ENCODE data around the gene TRABD2B.

TRABD2B gene

DNA sequence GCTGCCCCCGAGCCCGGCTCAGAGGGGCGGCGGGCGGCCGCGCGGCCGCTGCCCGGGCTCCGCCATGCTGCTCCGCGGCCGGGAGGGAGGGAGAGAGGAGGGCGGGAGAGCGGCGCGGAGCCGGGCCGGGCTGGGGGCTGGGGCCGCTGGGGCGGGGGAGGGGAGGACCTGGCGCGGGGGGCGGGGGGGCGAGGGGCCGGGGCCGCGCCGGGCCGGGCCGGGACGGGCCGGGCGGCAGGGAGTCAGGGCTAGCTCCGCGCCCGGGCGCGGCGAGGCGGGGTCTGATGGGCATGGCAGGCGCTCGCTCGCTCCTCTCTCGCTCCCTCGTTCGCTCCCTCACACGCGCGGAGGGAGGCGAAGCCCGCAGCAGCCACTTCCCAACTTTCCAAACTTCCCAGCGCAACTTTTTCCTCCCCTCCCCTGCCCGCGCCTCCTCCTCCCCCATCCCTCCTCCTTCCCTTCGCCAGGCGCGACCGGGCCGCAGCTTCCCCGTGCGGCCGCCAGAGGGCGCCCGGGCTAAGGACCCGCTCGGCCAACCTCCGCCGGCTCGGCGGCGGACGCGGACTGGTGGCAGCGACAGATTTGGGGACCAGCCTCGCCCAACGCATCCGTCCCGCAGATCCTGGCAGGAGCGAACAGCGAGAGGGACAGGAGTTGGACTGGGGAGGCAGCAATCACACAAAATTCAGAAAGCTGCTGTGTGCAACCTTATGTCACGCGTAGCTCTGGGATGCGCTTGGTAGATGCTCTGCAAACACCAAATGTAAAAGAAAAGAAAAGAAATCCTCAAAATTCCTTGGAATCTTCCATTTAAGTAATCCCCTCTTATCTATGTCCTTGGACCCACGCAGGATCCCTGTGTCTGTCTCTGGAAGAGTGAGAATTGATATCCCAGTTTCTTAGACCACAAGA, at the start of gene TRABD2B:
TRABD2B (minus strand) TSS at position 97 of the 912 bp plus-strand sequence.
- DNase-seq (ENCODE audit: low spot score): peak; percentile 39

DNA sequence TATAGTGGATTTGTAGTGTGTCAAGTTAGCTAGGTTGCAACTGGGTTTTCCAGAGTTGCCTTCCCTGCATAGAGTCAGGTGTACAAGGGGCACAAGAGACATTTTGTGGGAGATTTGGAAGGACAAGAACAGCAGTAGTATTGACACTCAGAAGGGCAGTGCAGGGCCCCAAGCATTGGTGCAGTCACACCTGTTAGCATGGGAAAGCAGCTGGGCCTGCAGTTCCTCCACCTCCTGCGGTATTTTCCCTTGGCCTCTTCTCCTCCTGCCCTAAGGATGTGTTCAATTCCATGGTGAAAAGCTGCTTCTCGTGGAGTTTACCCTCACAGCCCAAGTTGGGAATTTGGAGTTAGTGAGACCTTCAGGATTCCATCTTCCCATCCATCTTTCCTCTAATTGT, 47.1 kb upstream of the TRABD2B start:
- no peak for DNase-seq (ENCODE audit: low spot score)

DNA sequence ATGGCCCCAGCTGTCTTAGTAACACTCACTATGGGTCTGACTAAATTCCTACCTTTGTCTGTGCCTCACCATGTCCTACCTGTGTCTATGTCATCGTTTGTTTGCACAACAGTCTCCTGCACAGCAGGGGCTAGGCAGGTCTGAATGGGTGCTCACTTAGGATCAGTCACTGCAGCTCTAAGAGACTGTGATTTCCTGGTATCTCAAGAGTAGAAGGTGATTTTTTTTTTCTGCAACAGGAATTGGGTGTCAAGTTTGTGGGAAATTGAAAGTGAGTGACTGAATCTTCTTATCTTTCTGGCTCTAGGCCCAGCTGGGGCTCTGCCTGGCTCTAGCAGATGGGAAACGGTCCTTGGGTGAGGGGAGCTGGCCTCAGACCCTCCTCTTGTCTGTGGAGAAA, 46.4 kb upstream of the TRABD2B start:
- no peak for DNase-seq (ENCODE audit: low spot score)

DNA sequence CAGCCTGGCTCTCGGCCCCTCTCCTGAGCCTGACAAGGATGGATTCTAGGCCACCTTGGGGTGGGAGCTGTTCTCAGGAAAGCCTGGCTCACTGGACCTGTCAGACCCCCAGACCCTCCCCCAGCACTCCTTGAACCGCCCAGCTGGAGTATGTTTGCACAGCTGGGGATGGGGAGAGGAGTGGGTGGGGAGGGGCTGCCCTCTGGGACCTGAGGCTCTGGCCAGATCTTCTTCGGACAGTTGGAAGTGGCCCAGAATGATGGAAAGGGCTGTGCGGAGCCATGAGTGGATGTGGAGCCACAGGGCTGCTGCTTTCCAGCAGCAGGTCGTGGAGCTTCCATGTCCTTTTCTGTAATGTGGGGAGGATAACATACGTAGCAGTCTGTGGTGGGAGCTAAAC, 43.0 kb upstream of the TRABD2B start:
- DNase-seq (ENCODE audit: low spot score): no peak

DNA sequence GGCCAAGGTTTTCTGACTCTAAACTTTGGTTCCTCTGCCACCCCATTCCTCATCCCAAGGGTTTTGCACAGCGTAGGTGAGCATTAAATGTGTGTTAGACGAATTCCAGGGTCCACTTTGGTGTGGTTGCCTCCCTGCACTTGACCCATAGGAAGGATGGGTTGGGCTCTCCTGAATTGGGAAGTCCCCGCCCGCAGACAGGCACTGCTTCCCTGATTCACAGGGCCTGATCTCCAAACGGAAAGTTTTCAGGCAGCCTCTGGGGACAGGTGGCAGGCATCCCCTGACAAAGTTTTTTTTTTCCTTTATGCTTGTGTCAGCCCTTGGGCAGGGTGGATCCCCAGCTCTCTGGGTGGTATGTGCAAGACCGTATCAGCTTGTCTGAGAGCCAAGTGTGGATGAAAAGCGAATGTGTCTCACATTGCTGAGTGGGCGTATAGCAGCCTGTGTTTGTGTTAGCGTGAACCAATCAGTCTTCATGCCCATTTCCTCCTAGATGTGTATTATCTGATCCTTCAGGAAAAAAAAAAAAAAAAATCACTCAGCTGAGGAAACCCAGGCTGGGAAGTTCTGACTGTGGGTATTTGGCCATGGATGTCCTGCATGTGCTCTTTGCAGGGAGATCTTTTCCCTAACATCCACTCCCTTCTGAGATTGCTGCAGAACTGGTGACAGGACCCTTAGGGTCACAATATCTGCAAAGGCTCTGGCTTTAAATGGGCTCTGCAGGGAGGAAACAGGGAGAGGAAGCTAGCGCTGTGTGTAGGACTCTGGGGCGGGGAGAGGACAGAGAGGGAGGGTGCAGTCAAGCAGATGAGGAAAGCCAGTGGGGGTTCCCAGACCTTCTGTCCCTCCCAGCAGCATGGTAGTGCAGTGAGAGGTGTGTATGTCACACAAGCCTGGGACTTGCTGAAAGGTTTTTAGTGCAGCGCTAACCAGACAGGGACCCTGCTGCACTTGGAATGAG, 42.2 kb upstream of the TRABD2B start:
- DNase-seq (ENCODE audit: low spot score): no peak

DNA sequence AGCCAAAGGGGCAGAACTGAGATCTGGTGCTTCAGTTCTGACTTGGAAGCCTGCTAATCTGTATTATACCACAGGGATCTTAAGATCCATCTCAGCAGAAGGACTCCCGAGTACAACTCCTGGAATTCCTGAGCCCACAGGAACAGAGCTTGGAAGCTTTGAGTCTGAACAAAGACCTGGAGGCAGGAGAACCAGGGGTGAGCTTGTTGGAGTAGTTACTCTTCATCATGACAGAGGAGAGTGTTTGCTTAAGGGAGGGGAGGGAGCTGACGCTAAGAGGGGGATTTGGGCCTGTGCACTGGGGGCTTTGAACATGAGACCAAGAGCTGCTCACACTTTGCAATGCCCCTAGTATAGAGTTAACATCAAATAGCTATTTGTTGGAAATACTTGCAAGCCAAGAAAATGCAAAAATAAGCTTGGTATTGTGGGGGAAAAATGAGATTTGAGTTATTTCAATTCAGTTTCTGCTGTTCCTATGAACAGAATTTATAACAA, 41.1 kb upstream of the TRABD2B start:
- no peak for DNase-seq (ENCODE audit: low spot score)

DNA sequence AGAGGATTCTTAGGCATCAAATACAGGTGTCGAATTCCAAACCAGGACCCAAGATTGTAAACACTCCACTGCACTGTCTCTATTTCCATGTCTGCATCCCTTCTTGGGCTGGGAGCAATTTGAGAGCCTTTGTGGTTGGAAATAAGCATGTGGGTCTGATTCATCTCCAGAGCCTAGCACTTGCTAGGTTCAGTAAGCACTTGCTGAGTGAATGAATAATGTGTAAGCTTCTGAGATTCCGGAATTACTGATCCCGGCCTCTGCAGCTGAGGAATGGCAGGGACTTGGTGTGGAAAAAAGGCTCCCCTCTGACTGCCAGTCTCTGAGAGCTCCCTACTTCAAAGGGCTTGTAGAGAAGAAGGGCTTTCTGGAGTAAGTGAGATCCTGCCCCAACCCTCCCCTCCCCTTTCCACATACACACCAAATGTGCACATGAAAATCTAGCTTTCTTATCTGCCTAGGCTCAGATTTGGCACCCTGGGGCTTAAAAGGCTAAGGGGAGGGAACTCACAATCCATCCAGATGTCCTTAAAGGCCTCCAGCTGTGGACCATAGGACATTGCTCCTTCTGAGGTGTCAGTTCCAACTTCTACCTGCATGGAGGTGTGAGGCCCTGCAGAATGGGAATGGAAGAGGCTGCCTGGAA, 39.6 kb upstream of the TRABD2B start:
- no peak for DNase-seq (ENCODE audit: low spot score)

DNA sequence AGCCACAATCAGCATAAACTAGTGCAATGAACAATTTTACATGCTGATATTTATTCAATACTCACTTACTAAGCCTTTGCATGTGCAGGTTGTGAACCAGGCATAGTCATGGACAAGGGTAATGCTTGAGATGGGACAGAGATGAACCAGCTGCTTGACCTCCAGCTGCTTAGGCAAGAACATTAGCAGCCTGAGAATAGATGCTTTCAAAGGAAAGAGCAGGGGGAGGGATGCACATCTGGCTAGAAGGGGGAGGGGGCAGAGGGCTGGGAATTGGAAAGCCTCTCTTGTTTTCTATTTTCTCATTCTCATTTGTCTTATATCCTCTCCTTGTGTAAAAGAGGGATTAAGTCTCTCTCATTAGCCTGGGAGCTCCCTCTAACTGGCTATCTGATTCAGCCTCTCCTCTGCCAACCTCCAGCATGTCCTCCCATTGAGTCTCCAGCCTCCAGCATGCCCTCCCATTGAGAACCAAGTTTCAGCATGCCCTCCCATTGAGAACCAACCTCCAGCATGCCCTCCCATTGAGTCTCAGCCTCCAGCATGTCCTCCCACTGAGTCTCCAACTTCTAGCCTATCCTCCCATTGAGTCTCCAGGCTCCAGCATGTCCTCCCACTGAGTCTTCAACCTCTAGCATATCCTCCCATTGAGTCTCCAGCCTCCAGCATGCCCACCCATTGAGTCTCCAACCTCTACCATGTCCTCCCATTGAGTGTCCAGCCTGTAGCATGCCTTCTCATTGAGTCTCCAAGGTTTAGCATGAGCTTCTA, 38.4 kb upstream of the TRABD2B start:
- no peak for DNase-seq (ENCODE audit: low spot score)

DNA sequence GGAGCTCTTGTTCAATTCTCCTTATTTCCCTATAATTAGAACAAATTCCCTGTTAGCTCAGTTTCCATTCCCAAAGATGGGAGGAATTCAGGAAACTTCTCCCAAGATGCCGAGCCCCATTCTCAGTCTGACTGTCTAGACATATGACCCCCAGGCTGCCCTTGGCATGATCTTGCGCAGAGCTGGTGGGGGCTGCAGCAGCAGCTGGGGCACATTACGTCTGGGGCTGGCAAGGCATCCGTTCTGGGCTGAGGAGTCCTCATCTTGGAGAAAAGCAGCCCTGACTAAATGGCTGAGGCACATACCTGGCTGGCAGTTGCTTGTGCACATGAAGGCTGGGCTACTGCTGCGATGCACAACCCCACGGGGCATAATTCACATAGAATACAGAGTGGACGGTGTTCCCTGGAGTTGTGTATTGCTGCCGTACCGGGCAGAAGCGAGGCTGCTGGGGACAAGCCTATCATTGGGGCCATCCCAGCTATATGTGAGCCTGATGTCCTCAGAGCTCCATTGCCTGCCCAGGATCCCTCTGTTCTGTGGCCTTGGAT, 36.4 kb upstream of the TRABD2B start:
- DNase-seq (ENCODE audit: low spot score): no peak

DNA sequence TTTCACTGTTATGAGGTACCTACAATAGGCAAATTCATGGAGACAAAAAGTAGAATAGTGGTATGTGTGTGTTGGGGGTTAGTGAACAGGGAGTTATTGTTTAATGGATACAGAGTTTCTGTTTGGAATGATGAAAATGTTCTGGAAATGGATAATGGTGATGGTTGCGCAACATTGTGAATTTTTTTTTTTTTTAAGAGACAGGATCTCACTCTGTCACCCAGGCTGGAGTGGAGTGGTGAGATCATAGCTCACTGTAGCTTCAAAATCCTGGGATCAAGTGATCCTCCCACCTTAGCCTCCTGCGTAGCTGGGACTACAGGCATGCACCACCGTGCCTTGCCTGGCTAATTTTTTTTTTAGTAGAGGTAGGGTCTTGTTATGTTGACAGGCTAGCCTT, 34.5 kb upstream of the TRABD2B start:
- DNase-seq (ENCODE audit: low spot score): no peak

DNA sequence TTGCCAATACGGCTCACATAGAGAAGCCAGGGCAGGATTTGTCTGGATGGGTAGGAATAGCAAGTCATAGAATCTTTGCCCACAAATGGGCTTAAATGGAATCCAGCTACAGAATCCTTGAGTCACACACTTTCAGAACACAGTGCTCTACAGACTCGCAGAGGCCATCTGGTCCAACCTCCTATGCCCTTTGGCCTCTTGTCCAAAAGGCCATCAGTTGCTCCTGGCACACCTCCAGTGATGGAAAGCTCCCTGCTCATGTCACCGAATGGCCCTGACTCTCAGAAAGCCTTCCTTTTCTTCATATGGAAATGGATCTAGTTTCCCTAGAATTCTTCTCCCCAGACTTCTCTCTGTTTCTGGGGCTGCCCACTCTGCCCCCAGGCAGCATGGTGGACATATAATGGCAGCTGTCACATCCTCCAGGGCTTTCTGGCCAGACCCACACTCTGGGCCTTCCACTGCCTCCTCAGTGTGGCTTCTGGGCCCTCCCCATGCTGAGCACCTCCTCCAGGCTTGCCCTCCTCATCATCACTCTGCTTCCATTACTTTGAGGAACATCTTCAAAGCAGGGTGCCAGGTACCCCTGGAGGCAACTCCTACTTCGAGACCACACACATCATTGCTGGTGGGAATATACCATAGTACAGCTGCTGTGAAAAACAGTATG, 33.6 kb upstream of the TRABD2B start:
- no peak for DNase-seq (ENCODE audit: low spot score)

DNA sequence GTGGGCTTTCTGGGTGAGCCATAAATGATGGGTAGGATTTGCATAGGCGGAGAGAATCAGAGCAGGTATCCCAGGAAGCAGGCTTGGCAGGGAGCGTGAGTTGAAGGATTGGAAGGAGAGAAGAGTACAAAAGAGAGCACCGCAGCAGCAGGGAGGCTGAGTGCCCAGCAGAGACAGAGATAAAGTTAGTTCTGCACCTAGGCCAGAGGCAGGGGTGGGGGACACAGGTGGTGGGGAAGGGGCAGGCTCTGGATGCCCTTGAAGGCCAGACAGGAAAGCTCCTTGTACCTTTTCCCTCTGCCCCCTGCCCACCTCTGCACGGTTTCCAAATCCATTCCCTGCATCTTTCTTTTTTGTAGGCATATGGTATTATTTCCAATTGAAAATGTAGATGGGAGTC, 33.0 kb upstream of the TRABD2B start:
- DNase-seq (ENCODE audit: low spot score): no peak

DNA sequence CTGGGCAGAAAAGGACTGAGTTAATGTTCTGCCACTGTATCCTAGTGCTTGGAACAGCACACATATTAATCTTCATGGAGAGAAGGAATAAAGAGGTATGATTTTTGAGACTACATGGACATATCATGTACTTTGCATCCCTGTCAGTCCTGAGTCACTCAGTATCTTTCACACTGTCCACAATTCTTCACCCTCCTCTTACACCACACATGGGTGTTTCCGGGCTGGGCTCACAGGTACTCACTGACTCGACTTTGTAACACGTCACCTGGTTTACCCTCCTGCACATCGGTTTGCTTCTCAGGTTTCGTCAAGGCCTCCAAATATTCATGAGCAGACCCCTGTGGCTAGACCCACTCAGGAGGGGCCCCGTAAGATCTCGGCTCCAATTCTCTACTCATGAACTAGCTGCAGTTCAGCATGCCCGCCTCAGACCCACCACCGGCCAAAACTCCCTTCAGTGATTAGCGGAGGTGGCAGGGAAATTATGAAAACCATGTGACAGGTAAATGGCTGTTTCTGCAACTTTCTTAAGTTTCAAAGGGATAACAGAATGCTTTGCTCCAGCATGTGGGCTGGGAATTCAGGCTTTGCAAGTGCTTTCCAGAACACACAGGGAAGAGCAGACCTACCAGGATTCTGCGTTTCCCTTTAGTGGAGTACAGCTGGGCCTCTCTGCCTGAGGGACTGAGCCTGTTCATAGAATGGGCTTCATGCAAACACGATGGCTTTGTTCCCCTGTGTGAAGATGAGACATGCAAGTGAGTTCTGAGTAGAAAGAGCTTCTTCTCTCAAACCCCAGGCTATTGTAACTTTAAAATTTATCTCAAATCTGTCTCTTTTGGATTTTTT, 31.3 kb upstream of the TRABD2B start:
- no peak for DNase-seq (ENCODE audit: low spot score)

DNA sequence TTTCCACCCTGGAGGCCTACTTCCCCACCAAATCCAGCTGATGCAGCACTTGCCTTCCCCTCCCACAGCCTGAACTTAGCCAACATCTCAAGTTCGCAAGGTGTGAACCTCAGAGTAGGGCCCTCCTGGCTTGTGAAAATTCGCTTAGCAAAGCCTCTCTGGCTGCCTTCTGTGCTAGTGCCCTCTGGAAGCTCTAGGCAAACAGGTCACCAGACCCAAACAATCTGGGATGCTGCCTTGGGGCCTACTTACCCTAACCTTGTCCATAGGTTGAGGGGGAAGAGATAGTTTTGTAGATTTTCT, 30.3 kb upstream of the TRABD2B start:
- no peak for DNase-seq (ENCODE audit: low spot score)

DNA sequence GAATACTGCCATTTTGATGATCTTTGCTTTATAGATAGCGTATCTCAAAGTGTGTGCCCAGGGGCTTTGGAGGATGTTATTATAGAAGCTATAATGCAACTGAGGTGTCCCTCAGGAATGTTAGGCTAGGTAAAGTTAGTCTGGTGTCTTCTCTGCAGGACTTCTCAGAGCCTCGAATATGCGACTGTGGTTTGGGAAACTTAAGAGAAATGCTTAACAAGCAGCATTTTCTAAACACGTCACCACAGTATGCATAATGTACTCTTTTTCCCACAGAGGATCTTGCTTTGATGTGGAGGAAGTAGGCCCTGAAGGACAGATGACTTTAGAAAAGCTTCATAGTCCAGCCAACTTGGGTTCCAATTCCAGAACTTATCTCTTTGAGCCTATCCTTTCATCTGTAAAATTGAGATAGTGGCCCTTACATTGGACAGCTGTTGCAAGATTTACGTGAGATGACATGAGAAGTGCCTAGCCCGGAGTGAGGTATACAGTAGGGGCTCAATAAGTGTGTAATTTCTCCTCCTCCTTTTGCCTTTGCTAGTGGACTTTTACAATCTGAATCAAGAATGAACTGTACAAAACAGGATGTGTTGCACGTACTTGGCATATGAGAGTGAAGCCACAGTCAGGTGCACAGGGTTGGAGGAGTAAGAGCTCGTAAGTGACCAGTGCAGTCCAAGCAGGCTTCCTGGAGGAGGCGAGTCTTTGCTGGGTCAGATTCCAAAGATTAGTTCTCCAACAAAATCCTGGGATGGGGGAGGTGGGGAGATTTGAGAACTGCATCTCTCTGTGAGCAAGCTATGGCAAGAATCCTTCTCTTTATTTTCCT, 29.7 kb upstream of the TRABD2B start:
- DNase-seq (ENCODE audit: low spot score): no peak

DNA sequence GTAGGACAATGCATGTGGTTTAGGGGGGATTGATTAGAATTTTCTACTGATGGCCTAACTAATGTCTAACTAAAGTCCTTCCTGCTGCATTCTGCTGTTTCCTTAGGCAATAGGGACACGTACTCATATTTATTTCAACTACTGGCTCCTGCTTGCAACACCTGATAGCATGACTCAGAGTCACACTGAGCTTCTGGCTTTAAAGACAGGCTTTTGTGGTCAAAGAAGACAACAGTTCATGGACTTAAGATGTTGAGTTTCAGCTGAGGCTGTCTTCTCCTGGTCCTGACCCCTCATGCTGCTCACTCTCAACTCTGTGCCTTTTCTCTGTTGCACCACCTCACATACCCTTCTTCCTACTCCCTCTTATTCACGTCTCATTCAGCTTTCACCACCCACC, 29.1 kb upstream of the TRABD2B start:
- no peak for DNase-seq (ENCODE audit: low spot score)

DNA sequence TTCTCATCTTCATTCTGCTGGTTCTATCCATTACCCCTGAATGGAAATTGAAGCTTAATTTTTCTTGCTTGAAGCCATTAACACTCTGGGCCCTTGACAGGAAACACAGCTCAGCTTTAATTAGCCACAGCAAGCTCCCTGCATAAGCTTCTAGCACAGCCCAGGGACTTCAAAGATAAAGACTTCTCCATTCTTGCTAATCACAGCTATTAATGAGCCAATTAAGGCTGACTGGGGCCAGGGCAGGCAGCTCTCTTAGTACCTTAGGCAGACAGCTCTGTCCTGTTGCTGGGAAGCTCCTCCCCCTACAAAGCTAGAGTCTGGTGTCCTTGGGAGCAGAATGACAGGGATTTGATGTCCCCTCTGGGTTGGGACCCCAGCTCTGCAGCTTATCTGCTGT, 27.9 kb upstream of the TRABD2B start:
- no peak for DNase-seq (ENCODE audit: low spot score)

DNA sequence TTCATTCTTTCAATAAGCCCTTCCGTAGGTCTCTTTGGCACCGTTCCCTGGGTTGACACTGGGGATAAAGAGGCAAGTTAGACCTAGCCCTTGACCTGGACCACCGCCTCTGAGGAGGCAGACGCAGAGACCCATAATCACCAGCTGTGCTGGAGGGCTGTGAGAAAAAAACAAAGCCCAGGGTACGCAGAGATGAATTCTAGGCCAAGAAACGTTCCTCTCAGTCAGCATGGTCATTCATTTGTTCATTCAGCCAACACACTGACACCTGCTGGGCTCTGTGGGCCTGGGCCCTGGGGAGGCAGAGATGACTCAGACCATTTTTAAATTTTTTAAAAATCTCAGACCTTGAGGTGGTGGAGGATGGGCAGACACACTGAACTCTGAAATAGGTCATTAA, 26.3 kb upstream of the TRABD2B start:
- no peak for DNase-seq (ENCODE audit: low spot score)

DNA sequence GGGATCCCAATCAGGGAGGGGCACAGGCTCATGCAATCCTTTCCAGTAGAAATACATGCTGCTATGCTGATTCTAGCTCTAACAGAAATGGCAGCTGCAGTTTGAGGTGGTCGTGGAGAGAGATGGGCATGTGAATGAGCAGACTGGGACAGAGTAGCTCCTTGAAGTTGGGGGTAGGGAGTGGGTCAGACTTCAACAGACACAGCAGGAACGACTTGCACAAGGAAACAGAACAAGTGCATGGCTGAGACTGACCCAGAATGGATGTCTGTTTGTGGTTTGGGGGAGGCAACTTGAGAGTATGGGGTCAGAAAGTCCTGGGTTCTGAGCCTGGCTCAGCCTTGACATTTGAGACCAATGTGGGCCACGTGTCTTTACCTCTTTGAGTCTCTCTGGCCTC, 25.1 kb upstream of the TRABD2B start:
- no peak for DNase-seq (ENCODE audit: low spot score)

Measured in CD4-positive, alpha-beta T cell treated with Interleukin-6 at 100 ng/mL for 8 hours (primary cell).